Measurements from ENCODE around the gene GRXCR1. TPM values are rescaled to one million over a fixed set of nuclear protein-coding genes. Genes with fewer than 3 reads are reported as not detected.

Gene GRXCR1
- total and polyA plus RNA-seq, 2 experiments from 2014 or later = not detected

- no peak for TF ChIP-seq ZNF462 (CRISPR knock-in tag; IDR thresholded peaks at IDR 0.05)
Measured at GRCh38 chr4:43008793-43009192, 116.3 kb downstream of the GRXCR1 start (continued).

- H3K9me2 ChIP-seq (ENCODE audit: insufficient read depth) = 0 out of 2 replicates have a peak, but pooled peaks cover 2% of the 10 kb centered on the region
- Mint-ChIP-seq H3K9me3 (no peaks in the 10 kb centered on the region), H3K36me3 (ENCODE audit: low read depth) (no peaks in the 10 kb centered on the region), H3K4me1 (peaks cover 3% of the 10 kb centered on the region; the same call in 1 of the 3 replicates), H3K4me3 (no peak overlapping the region), H3K27me3 (ENCODE audit: insufficient read depth, low read depth, poor library complexity) (no peaks in the 10 kb centered on the region), H3K27ac (no peak overlapping the region)
- H3K27ac ChIP-seq (ENCODE audit: low read depth) = no peak overlapping the region
- H4K20me1 ChIP-seq (replicated peaks; ENCODE audit: insufficient read depth) = no peaks in the 10 kb centered on the region
- H3K4me2 ChIP-seq = no peak overlapping the region
- no peaks in the 10 kb centered on the region for H3K27me3 ChIP-seq (ENCODE audit: insufficient read depth)
- DNase-seq (ENCODE audit: low spot score) (no peak), ATAC-seq (no peak)
- no peaks in the 10 kb centered on the region for H3F3A ChIP-seq (replicated peaks; ENCODE audit: low read depth)
- no peak overlapping the region for H2AFZ ChIP-seq
- H3K4me1 ChIP-seq (ENCODE audit: insufficient read depth) = no peaks in the 10 kb centered on the region
- no peak overlapping the region for H3K4me3 ChIP-seq
- no peaks in the 10 kb centered on the region for H3K79me2 ChIP-seq (replicated peaks; ENCODE audit: insufficient read depth)
- H3K36me3 ChIP-seq (ENCODE audit: insufficient read depth) = no peaks in the 10 kb centered on the region
- TF ChIP-seq ETS1 (IDR thresholded peaks at IDR 0.05) = no peak
- TF ChIP-seq ZNF462 (CRISPR knock-in tag; IDR thresholded peaks at IDR 0.05) = no peak
- no peak for TF ChIP-seq EZH2 (IDR thresholded peaks at IDR 0.05; ENCODE audit: low read depth, unreplicated experiment)
- TF ChIP-seq STAT1 (IDR thresholded peaks at IDR 0.05; ENCODE audit: unreplicated experiment) = no peak
- TF ChIP-seq NANOG (IDR thresholded peaks at IDR 0.05; ENCODE audit: borderline replicate concordance) = no peak
- TF ChIP-seq ZNF331 (CRISPR knock-in tag; IDR thresholded peaks at IDR 0.05; ENCODE audit: low read depth) = no peak
Measured at GRCh38 chr4:43014256-43014655, 121.7 kb downstream of the GRXCR1 start.
